Ovary (tissue), 3 donors: ENCODE data around the gene HOXD1.

Source experiments
- POLR2A ChIP-seq: fragments of 450-650 bp; IDR thresholded peaks from one replicate; pipeline ENCODE4 v1.6.1; 2017; ENCODE audit warnings: antibody characterized with exemption, mild to moderate bottlenecking, moderate library complexity
- TF ChIP-seq, protein P1 (sequence below), 3 donors: fragments of 450-650 bp in 2 of 3; fragments of 200-600 bp in 1 of 3; IDR thresholded peaks; one replicate each; pipeline versions ENCODE4 v1.5.1 to v1.8.0; 2016 to 2022; ENCODE audit warnings: antibody characterized with exemption in 3 of 3, mild to moderate bottlenecking in 1 of 3
- donor health status: DM: no; HTN: no; CAD: no.

DNA sequence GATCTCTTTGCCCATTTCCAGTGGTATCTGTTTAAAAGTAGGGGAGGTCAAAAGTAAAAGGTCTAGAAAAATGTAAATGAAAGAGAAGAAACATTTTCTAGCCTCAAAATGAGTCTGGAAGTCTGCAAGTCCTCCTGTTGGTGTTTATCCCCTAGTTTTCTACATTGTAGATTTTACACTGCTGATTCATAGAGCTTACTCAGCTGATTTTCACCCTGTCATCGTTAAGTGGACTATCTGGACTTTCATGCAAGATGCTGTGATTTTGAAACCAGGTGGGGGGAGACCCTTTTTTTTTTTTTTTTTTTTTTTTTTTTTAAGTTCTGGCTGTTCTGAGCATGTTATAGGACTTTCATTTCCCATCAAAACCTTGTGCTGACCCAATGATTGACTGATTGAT lies 21.1 kb upstream of the HOXD1 start:
- TF ChIP-seq, protein P1, sequence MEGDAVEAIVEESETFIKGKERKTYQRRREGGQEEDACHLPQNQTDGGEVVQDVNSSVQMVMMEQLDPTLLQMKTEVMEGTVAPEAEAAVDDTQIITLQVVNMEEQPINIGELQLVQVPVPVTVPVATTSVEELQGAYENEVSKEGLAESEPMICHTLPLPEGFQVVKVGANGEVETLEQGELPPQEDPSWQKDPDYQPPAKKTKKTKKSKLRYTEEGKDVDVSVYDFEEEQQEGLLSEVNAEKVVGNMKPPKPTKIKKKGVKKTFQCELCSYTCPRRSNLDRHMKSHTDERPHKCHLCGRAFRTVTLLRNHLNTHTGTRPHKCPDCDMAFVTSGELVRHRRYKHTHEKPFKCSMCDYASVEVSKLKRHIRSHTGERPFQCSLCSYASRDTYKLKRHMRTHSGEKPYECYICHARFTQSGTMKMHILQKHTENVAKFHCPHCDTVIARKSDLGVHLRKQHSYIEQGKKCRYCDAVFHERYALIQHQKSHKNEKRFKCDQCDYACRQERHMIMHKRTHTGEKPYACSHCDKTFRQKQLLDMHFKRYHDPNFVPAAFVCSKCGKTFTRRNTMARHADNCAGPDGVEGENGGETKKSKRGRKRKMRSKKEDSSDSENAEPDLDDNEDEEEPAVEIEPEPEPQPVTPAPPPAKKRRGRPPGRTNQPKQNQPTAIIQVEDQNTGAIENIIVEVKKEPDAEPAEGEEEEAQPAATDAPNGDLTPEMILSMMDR (IDR thresholded peaks at IDR 0.05) = no peak
- TF ChIP-seq POLR2A = no peak
